ENCODE results near the gene TERB1.
A peak's percentile ranks its signal among the peaks of the same experiment; 100 is the strongest.

TERB1 gene

GRCh38 chr16:66741169-66741900 is 60.0 kb downstream of the TERB1 start:
- DNase-seq = no peak

GRCh38 chr16:66740533-66740932 is 60.9 kb downstream of the TERB1 start:
- no peak for DNase-seq

GRCh38 chr16:66740010-66740409 is 61.4 kb downstream of the TERB1 start:
- DNase-seq = peak in 1 of 2 experiments; percentile 14

GRCh38 chr16:66735891-66736290 is 65.5 kb downstream of the TERB1 start:
- DNase-seq = no peak

GRCh38 chr16:66731101-66731500 is 70.3 kb downstream of the TERB1 start:
- DNase-seq = no peak

- no peak for DNase-seq
Measured at GRCh38 chr16:66728804-66729203, 72.6 kb downstream of the TERB1 start.

- DNase-seq = no peak
Measured at GRCh38 chr16:66728117-66728787, 73.1 kb downstream of the TERB1 start.

GRCh38 chr16:66720766-66721165 is 80.6 kb downstream of the TERB1 start:
- DNase-seq = no peak

GRCh38 chr16:66719246-66719645 is 82.1 kb downstream of the TERB1 start:
- DNase-seq = no peak

GRCh38 chr16:66717776-66718175 is 83.6 kb downstream of the TERB1 start:
- DNase-seq = no peak

- no peak for DNase-seq
Measured at GRCh38 chr16:66717112-66717675, 84.2 kb downstream of the TERB1 start.

- DNase-seq = no peak
Measured at GRCh38 chr16:66714654-66715307, 86.6 kb downstream of the TERB1 start.

- no peak for DNase-seq
Measured at GRCh38 chr16:66714062-66714461, 87.3 kb downstream of the TERB1 start.

- DNase-seq = no peak
Measured at GRCh38 chr16:66713076-66713475, 88.3 kb downstream of the TERB1 start.

- DNase-seq = no peak
Measured at GRCh38 chr16:66712512-66712911, 88.9 kb downstream of the TERB1 start.

- DNase-seq = no peak
Measured at GRCh38 chr16:66711581-66711980, 89.8 kb downstream of the TERB1 start.

- DNase-seq = no peak
Measured at GRCh38 chr16:66706506-66706880, 94.9 kb downstream of the TERB1 start.

GRCh38 chr16:66705790-66706505 is 95.4 kb downstream of the TERB1 start:
- DNase-seq = no peak
